DOHH2 (cell line): ENCODE results near the gene UBE3A.

Experiments used
- H3F3A ChIP-seq: fragments of 200-600 bp; sonication (generic), shearing (Covaris generic); 2 replicates; pipeline ENCODE4 v1.6.0; 2016; ENCODE audit warnings: antibody characterized with exemption, mild to moderate bottlenecking; ENCODE audit not compliant: control insufficient read depth, insufficient read depth
- H3K27ac ChIP-seq: fragments of 200-600 bp; sonication (generic); 2 replicates; pipeline ENCODE4 v1.5.1; 2014; ENCODE audit warnings: low read depth, mild to moderate bottlenecking, low read length, moderate library complexity
- H3K27me3 ChIP-seq: fragments of 200-600 bp; sonication (generic); 2 replicates; pipeline ENCODE4 v1.6.1; 2014; ENCODE audit warnings: mild to moderate bottlenecking, low read length, mixed read lengths; ENCODE audit not compliant: control insufficient read depth
- H3K36me3 ChIP-seq: fragments of 200-600 bp; sonication (generic); 2 replicates; pipeline ENCODE4 v1.6.1; 2014; ENCODE audit warnings: mild to moderate bottlenecking, low read length, moderate library complexity, mixed read lengths; ENCODE audit not compliant: control insufficient read depth
- H3K4me1 ChIP-seq: fragments of 200-600 bp; sonication (generic); 2 replicates; pipeline ENCODE4 v1.6.1; 2014; ENCODE audit warnings: mild to moderate bottlenecking, low read length, mixed read lengths; ENCODE audit not compliant: control insufficient read depth
- H3K4me2 ChIP-seq: fragments of 200-600 bp; sonication (generic); 2 replicates; pipeline ENCODE4 v1.6.0; 2014; ENCODE audit warnings: mild to moderate bottlenecking, low read length, moderate library complexity
- H3K4me3 ChIP-seq: fragments of 200-600 bp; sonication (generic); 2 replicates; pipeline ENCODE4 v1.5.1; 2014; ENCODE audit warnings: mild to moderate bottlenecking, low read length, mixed read lengths
- H3K79me2 ChIP-seq: fragments of 200-600 bp; sonication (generic); 2 replicates; pipeline ENCODE4 v1.6.1; 2014; ENCODE audit warnings: mild to moderate bottlenecking, low read length, mixed read lengths; ENCODE audit not compliant: control insufficient read depth
- H3K9me2 ChIP-seq: fragments of 200-600 bp; sonication (generic); replicated peaks from 2 replicates; pipeline ENCODE4 v1.6.1; 2014; ENCODE audit warnings: mild to moderate bottlenecking, low read length, mixed read lengths; ENCODE audit not compliant: control insufficient read depth
- H3K9me3 ChIP-seq: fragments of 200-600 bp; sonication (generic); 2 replicates; pipeline ENCODE4 v1.6.1; 2014; ENCODE audit warnings: antibody characterized with exemption, low read length, mixed read lengths; ENCODE audit not compliant: control insufficient read depth, insufficient read depth
- H4K20me1 ChIP-seq: fragments of 200-600 bp; sonication (generic); 2 replicates; pipeline ENCODE4 v1.6.0; 2014; ENCODE audit warnings: low read depth, mild to moderate bottlenecking, antibody characterized with exemption, low read length, moderate library complexity; ENCODE audit not compliant: control insufficient read depth, insufficient read depth
- CTCF ChIP-seq: fragments of 200-600 bp; sonication (generic); IDR thresholded peaks from one replicate; pipeline ENCODE4 v1.5.1; 2014; ENCODE audit warnings: antibody characterized with exemption, mild to moderate bottlenecking, low read depth, low read length; ENCODE audit not compliant: poor library complexity, severe bottlenecking
- EZH2phosphoT487 ChIP-seq: fragments of 200-600 bp; sonication (generic); IDR thresholded peaks from 2 replicates; pipeline ENCODE4 v1.6.1; 2017; ENCODE audit warnings: borderline replicate concordance, mild to moderate bottlenecking, antibody characterized with exemption, low read length, moderate library complexity, mixed read lengths

UBE3A gene

GRCh38 chr15:25439369-25439836 is 579 bp upstream of the UBE3A start:
- Histone ChIP-seq H3K27me3 (no peaks in the 10 kb centered on the region), H3K36me3 (peaks cover 41% of the 10 kb centered on the region), H3K4me2 (peak overlapping the region; percentile 88), H4K20me1 (peaks cover 22% of the 10 kb centered on the region; the same call in 1 of the 2 replicates), H3F3A (no peaks in the 10 kb centered on the region), H3K4me1 (peaks cover 32% of the 10 kb centered on the region), H3K9me3 (peaks cover 7% of the 10 kb centered on the region; the same call in 1 of the 2 replicates), H3K4me3 (peak overlapping the region; percentile 82), H3K9me2 (no peaks in the 10 kb centered on the region), H3K27ac (peak overlapping the region; percentile 57), H3K79me2 (peaks cover 52% of the 10 kb centered on the region)
- TF ChIP-seq CTCF (no peak), EZH2phosphoT487 (no peak)

GRCh38 chr15:25437777-25438600 is 835 bp downstream of the UBE3A start:
- TF ChIP-seq EZH2phosphoT487 (no peak), CTCF (peak; percentile 34)
- Histone ChIP-seq H3K4me1 (peaks cover 32% of the 10 kb centered on the region), H3F3A (no peaks in the 10 kb centered on the region), H3K27me3 (no peaks in the 10 kb centered on the region), H3K9me3 (peaks cover 7% of the 10 kb centered on the region; the same call in 1 of the 2 replicates), H3K4me3 (peak overlapping the region; percentile 82), H3K9me2 (no peaks in the 10 kb centered on the region), H3K79me2 (peaks cover 67% of the 10 kb centered on the region), H3K4me2 (peak overlapping the region; percentile 87), H3K36me3 (peaks cover 50% of the 10 kb centered on the region), H4K20me1 (peaks cover 24% of the 10 kb centered on the region; the same call in 1 of the 2 replicates), H3K27ac (peak overlapping the region; percentile 75)

- H3K4me3 ChIP-seq: peak overlapping the region; percentile 82
Observed at GRCh38 chr15:25436707-25437106, 2.1 kb downstream of the UBE3A start.

More at GRCh38 chr15:25436707-25437106, 2.1 kb downstream of the UBE3A start:
- Histone ChIP-seq H3K27ac (no peak overlapping the region), H3K79me2 (peaks cover 79% of the 10 kb centered on the region), H3K4me1 (peaks cover 37% of the 10 kb centered on the region), H3K9me2 (no peaks in the 10 kb centered on the region), H3K9me3 (peaks cover 7% of the 10 kb centered on the region; the same call in 1 of the 2 replicates), H3F3A (no peaks in the 10 kb centered on the region), H4K20me1 (peaks cover 32% of the 10 kb centered on the region; the same call in 1 of the 2 replicates), H3K27me3 (no peaks in the 10 kb centered on the region), H3K4me2 (peak overlapping the region; percentile 87), H3K36me3 (peaks cover 61% of the 10 kb centered on the region)
- TF ChIP-seq CTCF (no peak), EZH2phosphoT487 (no peak)
